Spleen (tissue), 11 donors: Measurements from ENCODE around the gene DGKG. TPM values are rescaled to one million over a fixed set of nuclear protein-coding genes. Genes with fewer than 3 reads are reported as not detected.

Experiments
- DNase-seq: peaks from one replicate; pipeline ENCODE4 v3.0.0-alpha.2; 2020
- H3K27ac ChIP-seq, 8 donors: fragments of 200-600 bp; sonication (generic) in 7 of 8; 1 replicate in 4 of 8; 2 replicates in 4 of 8; pipeline versions ENCODE4 v1.5.0 to v1.8.0; 2016 to 2021; ENCODE audit warnings: inconsistent platforms in 4 of 8, mild to moderate bottlenecking in 4 of 8, moderate library complexity in 1 of 8
- H3K27me3 ChIP-seq, 7 donors: fragments of 200-600 bp; sonication (generic) in 6 of 7; replicated peaks in 1 of 7; 1 replicate in 4 of 7; 2 replicates in 3 of 7; pipeline versions ENCODE4 v1.5.0 to v1.8.0; 2016 to 2021; ENCODE audit warnings: inconsistent platforms in 3 of 7, mild to moderate bottlenecking in 1 of 7
- H3K36me3 ChIP-seq, 6 donors: fragments of 200-600 bp; sonication (generic) in 5 of 6; 1 replicate in 4 of 6; 2 replicates in 2 of 6; pipeline versions ENCODE4 v1.5.0 to v1.8.0; 2016 to 2021; ENCODE audit warnings: inconsistent platforms in 2 of 6
- H3K4me1 ChIP-seq, 6 donors: fragments of 200-600 bp; sonication (generic) in 5 of 6; 1 replicate in 3 of 6; 2 replicates in 3 of 6; pipeline versions ENCODE4 v1.5.0 to v1.8.0; 2016 to 2021; ENCODE audit warnings: inconsistent platforms in 3 of 6
- H3K4me3 ChIP-seq, 8 donors: fragments of 200-600 bp; sonication (generic) in 7 of 8; 1 replicate in 4 of 8; 2 replicates in 4 of 8; pipeline versions ENCODE4 v1.5.0 to v1.8.0; 2016 to 2021; ENCODE audit warnings: inconsistent platforms in 4 of 8, mild to moderate bottlenecking in 4 of 8, moderate library complexity in 2 of 8
- H3K9me3 ChIP-seq, 8 donors: fragments of 200-600 bp; sonication (generic) in 7 of 8; 1 replicate in 4 of 8; 2 replicates in 4 of 8; pipeline versions ENCODE4 v1.5.0 to v1.8.0; 2016 to 2021; ENCODE audit warnings: inconsistent platforms in 4 of 8
- POLR2A ChIP-seq, 3 donors: fragments of 450-650 bp; IDR thresholded peaks; one replicate each; pipeline ENCODE4 v1.5.1; 2017; ENCODE audit warnings: antibody characterized with exemption in 3 of 3, mild to moderate bottlenecking in 1 of 3
- POLR2AphosphoS5 ChIP-seq, 3 donors: sonication (generic); formaldehyde crosslinking; IDR thresholded peaks; one replicate each; pipeline ENCODE4 v1.5.1; 2017; ENCODE audit warnings: antibody characterized with exemption in 3 of 3
- WGBS, 5 donors: extraction: QIAGEN DNeasy Blood & Tissue Kit in 3 of 5; methylation state at CpG; one replicate each; pipeline versions ENCODE4 v1.1.5 to v1.1.7; 2013 to 2018; 5-methylcytosine and 5-hydroxymethylcytosine counted together
- intact Hi-C: fragments of 100-400 bp; cut with DNase I; formaldehyde crosslinking; loops from one replicate; pipeline ENCODE4 v1.15.0; 2023; ENCODE audit warnings: low total_unique reads
- polyA plus RNA-seq, 3 donors: library from polyadenylated mRNA; stranded (reverse); fragments of 200-250 nt; gene quantifications; one replicate each; pipeline ENCODE4 v1.2.1, GENCODE V29; 2013
- total RNA-seq, 7 donors: library from RNA; depleted of rRNA in 3 of 7; stranded (reverse); fragments of >200 nt in 3 of 7; fragmentation: NEBNext Ultra II Directional in 4 of 7; extraction: Animal tissue kit (Norgen Biotek cat#: 25700) in 4 of 7; gene quantifications; one replicate each; pipeline versions ENCODE4 v1.1.0 to v1.2.1, GENCODE V29; 2016 to 2021
- TF ChIP-seq, protein P1 (sequence below), 11 experiments: fragments of 200-600 bp in 7 of 11; fragments of 450-650 bp in 4 of 11; sonication (generic) in 4 of 11; IDR thresholded peaks in 8 of 11; conservative IDR thresholded peaks in 3 of 11; 1 replicate in 7 of 11; 2 replicates in 4 of 11; pipeline versions ENCODE4 v1.4.0 to v1.8.0; 2016 to 2021; ENCODE audit warnings: antibody characterized with exemption in 11 of 11, inconsistent platforms in 4 of 11, mild to moderate bottlenecking in 1 of 11
- donor health status: healthy with polysubstance abuse.
- donor health status: DM: no; HTN: no; CAD: no; lungs with moderate emphysema.
- donor health status: DM: no; HTN: no; CAD: no.
- donor health status: Bipolar disorder and iron deficiency.
- donor health status: healthy.
- donor health status: DM: no; HTN: no; CAD: no.
- donor health status: DM: yes; HTN: yes; CAD: no.

DGKG gene
- total and polyA plus RNA-seq, 10 donors = 0.22 to 7.7 (median 5.4) TPM

DNA sequence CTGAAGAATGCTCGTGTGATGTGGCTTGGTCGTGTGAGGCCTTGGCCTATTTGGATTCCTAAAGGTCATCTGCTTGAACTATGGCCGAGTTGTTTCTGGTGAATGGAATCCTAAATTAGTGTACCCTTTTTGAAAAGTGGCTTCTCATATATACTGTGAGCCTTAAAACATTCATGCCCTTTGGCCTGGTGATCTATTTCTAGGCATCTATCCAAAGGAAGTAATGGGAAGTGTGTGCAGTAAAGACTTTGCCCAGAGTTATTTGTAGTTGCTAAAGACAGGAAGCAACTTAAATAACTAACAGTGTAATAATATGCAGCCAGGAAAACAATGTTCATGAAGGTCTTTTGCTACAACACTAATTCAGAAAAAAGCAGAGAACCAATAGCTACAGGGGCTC, 3.0 kb downstream of the DGKG start:
- Histone ChIP-seq H3K27ac (no peak overlapping the region), H3K9me3 (no peaks in the 10 kb centered on the region), H3K36me3 (no peaks in the 10 kb centered on the region), H3K4me1 (peaks cover 10 to 46% (median 33%) of the 10 kb centered on the region in 6 donors), H3K4me3 (no peak overlapping the region), H3K27me3 (peaks cover 0 to 42% (median 30%) of the 10 kb centered on the region in 7 donors)
- 45 to 65% (median 60%) methylated on average over 3 of the region's 3 CpGs for WGBS, 5 donors
- DNase-seq = no peak
- intact Hi-C loops = no loop called here
- TF ChIP-seq POLR2A (IDR thresholded peaks at IDR 0.05) = no peak
- TF ChIP-seq POLR2AphosphoS5 (IDR thresholded peaks at IDR 0.05) = no peak
- TF ChIP-seq, protein P1, sequence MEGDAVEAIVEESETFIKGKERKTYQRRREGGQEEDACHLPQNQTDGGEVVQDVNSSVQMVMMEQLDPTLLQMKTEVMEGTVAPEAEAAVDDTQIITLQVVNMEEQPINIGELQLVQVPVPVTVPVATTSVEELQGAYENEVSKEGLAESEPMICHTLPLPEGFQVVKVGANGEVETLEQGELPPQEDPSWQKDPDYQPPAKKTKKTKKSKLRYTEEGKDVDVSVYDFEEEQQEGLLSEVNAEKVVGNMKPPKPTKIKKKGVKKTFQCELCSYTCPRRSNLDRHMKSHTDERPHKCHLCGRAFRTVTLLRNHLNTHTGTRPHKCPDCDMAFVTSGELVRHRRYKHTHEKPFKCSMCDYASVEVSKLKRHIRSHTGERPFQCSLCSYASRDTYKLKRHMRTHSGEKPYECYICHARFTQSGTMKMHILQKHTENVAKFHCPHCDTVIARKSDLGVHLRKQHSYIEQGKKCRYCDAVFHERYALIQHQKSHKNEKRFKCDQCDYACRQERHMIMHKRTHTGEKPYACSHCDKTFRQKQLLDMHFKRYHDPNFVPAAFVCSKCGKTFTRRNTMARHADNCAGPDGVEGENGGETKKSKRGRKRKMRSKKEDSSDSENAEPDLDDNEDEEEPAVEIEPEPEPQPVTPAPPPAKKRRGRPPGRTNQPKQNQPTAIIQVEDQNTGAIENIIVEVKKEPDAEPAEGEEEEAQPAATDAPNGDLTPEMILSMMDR (IDR thresholded peaks at IDR 0.05 in 8 of 11, conservative IDR thresholded peaks at IDR 0.05 in 3 of 11) = no peak

DNA sequence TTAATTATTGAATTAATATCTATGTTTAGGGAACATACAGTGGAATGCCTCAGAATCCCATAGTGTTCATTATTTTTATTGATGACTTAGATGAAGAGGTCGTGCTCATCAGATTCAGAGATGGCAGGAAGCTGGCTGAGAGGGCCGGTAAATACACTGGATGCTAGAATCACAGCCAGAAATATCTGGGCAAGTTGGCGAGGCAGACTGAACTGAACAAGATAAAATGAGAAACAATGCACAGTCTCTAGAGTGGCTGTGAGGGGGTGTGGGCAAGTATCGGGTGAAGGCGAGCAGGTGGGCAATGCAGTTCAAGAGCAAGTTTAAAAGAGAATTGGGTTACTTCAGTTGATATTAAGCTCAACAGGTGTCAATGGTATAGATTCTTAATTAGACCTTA, 5.9 kb downstream of the DGKG start:
- no peak for DNase-seq
- peaks cover 4 to 26% (median 16%) of the 10 kb centered on the region in 6 donors for H3K4me1 ChIP-seq
- no peak for TF ChIP-seq POLR2A (IDR thresholded peaks at IDR 0.05)
- TF ChIP-seq, protein P1 (IDR thresholded peaks at IDR 0.05 in 8 of 11, conservative IDR thresholded peaks at IDR 0.05 in 3 of 11) = no peak
- no peak for TF ChIP-seq POLR2AphosphoS5 (IDR thresholded peaks at IDR 0.05)
- WGBS, 5 donors = 89 to 94% (median 92%) methylated on average over 5 of the region's 5 CpGs
- H3K27me3 ChIP-seq = peaks cover 0 to 13% (median 5%) of the 10 kb centered on the region in 7 donors
- no peaks in the 10 kb centered on the region for H3K36me3 ChIP-seq
- no peak overlapping the region for H3K27ac ChIP-seq
- intact Hi-C loops = no loop called here
- H3K4me3 ChIP-seq = no peak overlapping the region
- no peaks in the 10 kb centered on the region for H3K9me3 ChIP-seq

DNA sequence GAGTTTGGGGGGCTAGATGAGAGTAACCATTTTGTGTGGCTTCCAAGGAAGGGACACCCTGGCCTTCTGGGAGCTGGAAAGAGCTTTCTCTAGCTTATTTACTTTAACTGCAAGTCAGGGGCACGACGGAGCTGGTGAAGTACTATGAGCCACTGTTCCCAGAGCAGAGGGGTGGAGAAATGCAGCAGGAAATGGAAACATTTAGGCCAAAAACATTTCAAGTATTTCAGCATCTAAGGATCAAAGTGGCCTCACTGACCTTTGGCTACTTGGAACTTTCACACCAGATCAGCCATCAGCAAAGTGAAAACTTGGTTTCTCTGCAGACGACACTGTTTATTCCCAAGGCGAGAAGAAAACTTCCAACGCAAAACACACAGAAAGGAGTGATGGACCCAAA, 7.9 kb downstream of the DGKG start:
- intact Hi-C loops = no loop called here
- Histone ChIP-seq H3K36me3 (no peaks in the 10 kb centered on the region), H3K4me3 (no peak overlapping the region), H3K4me1 (peaks cover 0 to 10% (median 3%) of the 10 kb centered on the region in 6 donors), H3K27ac (peak overlapping the region in 4 of 8 donors; percentile 14 to 46 (median 20)), H3K27me3 (no peaks in the 10 kb centered on the region), H3K9me3 (no peaks in the 10 kb centered on the region)
- DNase-seq = no peak
- TF ChIP-seq, protein P1 (IDR thresholded peaks at IDR 0.05 in 8 of 11, conservative IDR thresholded peaks at IDR 0.05 in 3 of 11) = no peak
- TF ChIP-seq POLR2A (IDR thresholded peaks at IDR 0.05) = no peak
- no peak for TF ChIP-seq POLR2AphosphoS5 (IDR thresholded peaks at IDR 0.05)
- 67 to 77% (median 71%) methylated on average over 5 of the region's 5 CpGs for WGBS, 5 donors

DNA sequence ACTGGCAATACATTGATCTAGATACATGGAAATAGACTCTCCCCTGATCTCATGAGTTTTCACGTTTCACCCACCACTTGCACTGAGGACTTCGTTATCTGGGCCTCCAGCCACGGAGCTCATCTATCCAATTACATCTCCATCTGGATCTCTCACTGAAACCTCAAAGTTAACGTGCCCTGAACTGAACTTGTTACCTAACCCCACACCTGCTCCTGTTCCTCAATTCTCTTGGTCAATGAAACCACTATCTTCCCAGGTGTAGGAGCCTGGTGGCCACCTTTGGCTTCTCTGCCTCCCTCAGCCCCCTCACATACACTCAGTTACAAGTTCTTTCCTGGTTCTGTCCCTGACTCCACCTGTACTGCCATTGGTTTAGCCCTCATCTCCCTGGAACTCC, 9.7 kb downstream of the DGKG start:
- Histone ChIP-seq H3K4me1 (peaks cover 0 to 8% (median 0%) of the 10 kb centered on the region in 6 donors), H3K4me3 (no peak overlapping the region), H3K36me3 (no peaks in the 10 kb centered on the region), H3K9me3 (no peaks in the 10 kb centered on the region), H3K27me3 (no peaks in the 10 kb centered on the region), H3K27ac (no peak overlapping the region)
- TF ChIP-seq POLR2A (IDR thresholded peaks at IDR 0.05) (no peak), POLR2AphosphoS5 (IDR thresholded peaks at IDR 0.05) (no peak)
- TF ChIP-seq, protein P1 (IDR thresholded peaks at IDR 0.05 in 8 of 11, conservative IDR thresholded peaks at IDR 0.05 in 3 of 11) = no peak
- intact Hi-C loops = no loop called here
- 54 to 76% (median 74%) methylated on average over 4 of the region's 4 CpGs for WGBS, 5 donors
- no peak for DNase-seq
